ENCODE results near the gene VAV1. TPM values are rescaled to one million over a fixed set of nuclear protein-coding genes. Genes with fewer than 3 reads are reported as not detected.
"Not testable (repeated sequence)": the region's sequence is repeated elsewhere in the genome, so short reads cannot be mapped to it uniquely, and the experiment has no call there.

VAV1 gene
- total and polyA plus RNA-seq, 12 donors = 1.1 to 21.1 (median 9.1) TPM

- no peak for DNase-seq
- 49 to 93% (median 58%) methylated on average over 3 to 14 of the region's 14 CpGs; no CpG with 5 or more reads in 1 of the 4 donors for WGBS, 4 donors
- no peaks in the 10 kb centered on the region for H3K36me3 ChIP-seq (replicated peaks in 1 of 2)
- TF ChIP-seq POLR2A (IDR thresholded peaks at IDR 0.05) (no peak), CTCF (IDR thresholded peaks at IDR 0.05) (no peak)
- peak overlapping the region in 1 of 5 donors; percentile 64 for H3K27ac ChIP-seq
- no peaks in the 10 kb centered on the region for H3K9me3 ChIP-seq (replicated peaks in 1 of 3)
- H3K27me3 ChIP-seq = no peaks in the 10 kb centered on the region
- H3K4me1 ChIP-seq (replicated peaks in 1 of 2) = no peaks in the 10 kb centered on the region
- intact Hi-C loops (cut with DNase I) = no loop called here
- peak overlapping the region in 1 of 4 donors; percentile 47 for H3K4me3 ChIP-seq
Measured at GRCh38 chr19:6772866-6773322, 386 bp downstream of the VAV1 start.

GRCh38 chr19:6773323-6773931 lies 919 bp downstream of the VAV1 start:
- no peak for TF ChIP-seq POLR2A (IDR thresholded peaks at IDR 0.05)
- TF ChIP-seq CTCF (IDR thresholded peaks at IDR 0.05) = no peak
- peak in 3 of 7 donors; percentile 25 to 32 (median 32) for DNase-seq
- Histone ChIP-seq H3K36me3 (replicated peaks in 1 of 2) (no peaks in the 10 kb centered on the region), H3K4me3 (peak overlapping the region in 1 of 4 donors; percentile 47), H3K4me1 (replicated peaks in 1 of 2) (no peaks in the 10 kb centered on the region), H3K27me3 (no peaks in the 10 kb centered on the region), H3K27ac (peak overlapping the region in 1 of 5 donors; percentile 64), H3K9me3 (replicated peaks in 1 of 3) (no peaks in the 10 kb centered on the region)
- intact Hi-C loops (cut with DNase I) = no loop called here
- 16 to 59% (median 42%) methylated on average over 3 to 8 of the region's 8 CpGs for WGBS, 4 donors

- H3K4me3 ChIP-seq = no peak overlapping the region
- H3K4me1 ChIP-seq (replicated peaks in 1 of 2) = no peaks in the 10 kb centered on the region
- peak in 2 of 7 donors; percentile 47 for DNase-seq
- intact Hi-C loops (cut with DNase I) = no loop called here
- H3K36me3 ChIP-seq (replicated peaks in 1 of 2) = no peaks in the 10 kb centered on the region
- no peaks in the 10 kb centered on the region for H3K27me3 ChIP-seq
- no peak for TF ChIP-seq POLR2A (IDR thresholded peaks at IDR 0.05)
- no peak for TF ChIP-seq CTCF (IDR thresholded peaks at IDR 0.05)
- 65 to 81% (median 75%) methylated on average over 11 of the region's 11 CpGs for WGBS, 4 donors
- no peak overlapping the region for H3K27ac ChIP-seq
- no peaks in the 10 kb centered on the region for H3K9me3 ChIP-seq (replicated peaks in 1 of 3)
Measured at GRCh38 chr19:6774821-6775707, 2.6 kb downstream of the VAV1 start.

- H3K4me3 ChIP-seq; H3K36me3 ChIP-seq (replicated peaks in 1 of 2); intact Hi-C loops (cut with DNase I); H3K27me3 ChIP-seq; H3K4me1 ChIP-seq (replicated peaks in 1 of 2); H3K27ac ChIP-seq; H3K9me3 ChIP-seq (replicated peaks in 1 of 3); DNase-seq: not testable (repeated sequence)
Measured at GRCh38 chr19:6776045-6776444, 3.5 kb downstream of the VAV1 start.
